Astrocyte (in vitro differentiated cells and primary cell): ENCODE results near the gene LRCH1. TPM values are rescaled to one million over a fixed set of nuclear protein-coding genes. Genes with fewer than 3 reads are reported as not detected.

Experiments used
- DNase-seq: peaks from one replicate; pipeline ENCODE4 v3.0.0-alpha.2; 2010; ENCODE audit warnings: low read depth
- FAIRE-seq: peaks from 2 replicates; lab custom pipeline; 2011; peaks lifted over from hg19 to GRCh38; lab: Jason Lieb, UNC
- H2AFZ ChIP-seq: 2 replicates; pipeline ENCODE4 v1.6.0; 2012; ENCODE audit warnings: low read depth, low read length, inconsistent platforms
- H3K27ac ChIP-seq: 2 replicates; pipeline ENCODE4 v1.5.1; 2011; ENCODE audit warnings: low read depth, low read length, inconsistent platforms
- H3K27me3 ChIP-seq: 2 replicates; pipeline ENCODE4 v1.6.0; 2011; ENCODE audit warnings: low read length, inconsistent platforms; ENCODE audit not compliant: insufficient read depth
- H3K36me3 ChIP-seq: 2 replicates; pipeline ENCODE4 v1.5.1; 2011; ENCODE audit warnings: low read length, inconsistent platforms; ENCODE audit not compliant: insufficient read depth
- H3K4me1 ChIP-seq: 2 replicates; pipeline ENCODE4 v1.5.1; 2011; ENCODE audit warnings: low read length, inconsistent platforms; ENCODE audit not compliant: insufficient read depth
- H3K4me2 ChIP-seq: 2 replicates; pipeline ENCODE4 v1.6.0; 2012; ENCODE audit warnings: low read length, inconsistent platforms
- H3K4me3 ChIP-seq: 2 replicates; pipeline ENCODE4 v1.5.1; 2011; ENCODE audit warnings: low read depth, mild to moderate bottlenecking, low read length, inconsistent platforms; ENCODE audit not compliant: insufficient read depth
- H3K79me2 ChIP-seq: 2 replicates; pipeline ENCODE4 v1.6.0; 2012; ENCODE audit warnings: mild to moderate bottlenecking, low read length, inconsistent platforms; ENCODE audit not compliant: insufficient read depth
- H3K9ac ChIP-seq: 2 replicates; pipeline ENCODE4 v1.6.0; 2012; ENCODE audit warnings: mild to moderate bottlenecking, low read length, inconsistent platforms
- H3K9me3 ChIP-seq: 2 replicates; pipeline ENCODE4 v1.5.1; 2012; ENCODE audit warnings: low read depth, mild to moderate bottlenecking, low read length, inconsistent platforms; ENCODE audit not compliant: insufficient read depth
- H4K20me1 ChIP-seq: 2 replicates; pipeline ENCODE4 v1.6.0; 2012; ENCODE audit warnings: low read length, inconsistent platforms; ENCODE audit not compliant: insufficient read depth
- H3K27ac Mint-ChIP-seq: one replicate; pipeline ENCODE4 v1.8.0; 2021; ENCODE audit warnings: mild to moderate bottlenecking, mixed read lengths; ENCODE audit not compliant: unreplicated experiment
- H3K27me3 Mint-ChIP-seq: one replicate; pipeline ENCODE4 v1.8.0; 2021; ENCODE audit warnings: low read depth, mixed read lengths; ENCODE audit not compliant: unreplicated experiment
- H3K36me3 Mint-ChIP-seq: one replicate; pipeline ENCODE4 v1.8.0; 2021; ENCODE audit warnings: low read depth, mixed read lengths; ENCODE audit not compliant: unreplicated experiment
- H3K4me1 Mint-ChIP-seq: one replicate; pipeline ENCODE4 v1.8.0; 2021; ENCODE audit warnings: low read depth, mixed read lengths; ENCODE audit not compliant: unreplicated experiment
- H3K4me3 Mint-ChIP-seq: one replicate; pipeline ENCODE4 v1.8.0; 2021; ENCODE audit warnings: mild to moderate bottlenecking, moderate library complexity, mixed read lengths; ENCODE audit not compliant: unreplicated experiment
- H3K9me3 Mint-ChIP-seq: one replicate; pipeline ENCODE4 v1.8.0; 2021; ENCODE audit warnings: mild to moderate bottlenecking, mixed read lengths; ENCODE audit not compliant: unreplicated experiment
- EZH2 ChIP-seq: IDR thresholded peaks from 2 replicates; pipeline ENCODE4 v1.6.1; 2012; ENCODE audit warnings: mild to moderate bottlenecking, low read length, inconsistent platforms; ENCODE audit not compliant: insufficient read depth
- total RNA-seq: library from RNA; stranded (reverse); gene quantifications from 2 replicates; pipeline ENCODE4 v1.2.1, GENCODE V29; 2021
- TF ChIP-seq, protein P1 (sequence below): IDR thresholded peaks from 2 replicates; pipeline ENCODE4 v1.5.1; 2011; ENCODE audit warnings: low read depth, mild to moderate bottlenecking, inconsistent platforms, low read length, moderate library complexity; ENCODE audit not compliant: insufficient read depth

LRCH1 gene
- total RNA-seq, 1 donor from 2014 or later: 17.7 TPM

DNA sequence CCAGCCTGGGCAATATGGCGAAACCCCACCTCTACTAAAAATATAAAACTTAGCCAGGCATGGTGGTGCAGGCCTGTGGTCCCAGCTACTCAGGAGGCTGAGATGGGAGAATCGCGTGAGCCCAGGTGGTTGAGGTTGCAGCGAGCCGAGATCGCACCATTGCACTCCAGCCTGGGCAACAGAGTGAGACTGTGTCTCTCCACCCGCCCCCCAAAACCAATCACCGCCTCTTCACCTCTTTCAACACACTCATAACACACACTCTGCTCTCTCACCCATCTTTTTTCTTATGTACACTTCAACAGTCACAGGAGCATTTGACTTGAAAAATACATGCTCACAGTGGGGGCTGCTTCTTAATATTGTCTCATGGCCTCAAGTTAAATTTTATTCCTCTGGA is 167.2 kb downstream of the LRCH1 start:
- H3K36me3 ChIP-seq: peaks cover 10% of the 10 kb centered on the region
- no peaks in the 10 kb centered on the region for H3K27me3 ChIP-seq
- H3K4me3 ChIP-seq: no peak overlapping the region
- no peaks in the 10 kb centered on the region for H3K27me3 Mint-ChIP-seq
- H3K27ac ChIP-seq: no peak overlapping the region
- H3K4me1 Mint-ChIP-seq: no peaks in the 10 kb centered on the region
- no peak overlapping the region for H3K9ac ChIP-seq
- H3K27ac Mint-ChIP-seq: no peak overlapping the region
- no peak for FAIRE-seq
- no peaks in the 10 kb centered on the region for H3K9me3 ChIP-seq
- H3K4me2 ChIP-seq: no peak overlapping the region
- no peak for TF ChIP-seq EZH2
- TF ChIP-seq, protein P1, sequence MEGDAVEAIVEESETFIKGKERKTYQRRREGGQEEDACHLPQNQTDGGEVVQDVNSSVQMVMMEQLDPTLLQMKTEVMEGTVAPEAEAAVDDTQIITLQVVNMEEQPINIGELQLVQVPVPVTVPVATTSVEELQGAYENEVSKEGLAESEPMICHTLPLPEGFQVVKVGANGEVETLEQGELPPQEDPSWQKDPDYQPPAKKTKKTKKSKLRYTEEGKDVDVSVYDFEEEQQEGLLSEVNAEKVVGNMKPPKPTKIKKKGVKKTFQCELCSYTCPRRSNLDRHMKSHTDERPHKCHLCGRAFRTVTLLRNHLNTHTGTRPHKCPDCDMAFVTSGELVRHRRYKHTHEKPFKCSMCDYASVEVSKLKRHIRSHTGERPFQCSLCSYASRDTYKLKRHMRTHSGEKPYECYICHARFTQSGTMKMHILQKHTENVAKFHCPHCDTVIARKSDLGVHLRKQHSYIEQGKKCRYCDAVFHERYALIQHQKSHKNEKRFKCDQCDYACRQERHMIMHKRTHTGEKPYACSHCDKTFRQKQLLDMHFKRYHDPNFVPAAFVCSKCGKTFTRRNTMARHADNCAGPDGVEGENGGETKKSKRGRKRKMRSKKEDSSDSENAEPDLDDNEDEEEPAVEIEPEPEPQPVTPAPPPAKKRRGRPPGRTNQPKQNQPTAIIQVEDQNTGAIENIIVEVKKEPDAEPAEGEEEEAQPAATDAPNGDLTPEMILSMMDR: no peak
- H3K9me3 Mint-ChIP-seq: peaks cover 6% of the 10 kb centered on the region
- no peaks in the 10 kb centered on the region for H3K79me2 ChIP-seq
- H3K4me3 Mint-ChIP-seq: no peak overlapping the region
- H3K36me3 Mint-ChIP-seq: peaks cover 8% of the 10 kb centered on the region
- DNase-seq: no peak
- peaks cover 2% of the 10 kb centered on the region for H4K20me1 ChIP-seq
- no peaks in the 10 kb centered on the region for H3K4me1 ChIP-seq
- H2AFZ ChIP-seq: no peak overlapping the region

DNA sequence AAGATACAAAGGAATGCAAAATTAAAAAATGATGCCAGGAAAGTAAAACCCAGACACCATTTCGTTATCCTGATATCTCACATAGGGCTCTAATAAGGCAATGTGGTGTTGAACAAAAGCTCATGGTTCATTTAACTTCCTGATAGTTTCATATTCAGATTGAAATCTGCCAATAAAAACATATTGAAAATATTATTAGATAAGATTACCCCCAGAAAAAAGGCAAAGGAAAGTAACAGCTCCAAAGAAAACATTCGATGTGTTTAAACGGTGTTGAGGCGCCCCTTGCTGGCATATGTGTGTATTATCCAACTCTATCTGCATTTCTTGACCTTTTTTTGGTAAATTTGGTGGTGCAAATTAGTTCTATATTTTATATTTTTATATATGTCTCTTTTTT is 168.1 kb downstream of the LRCH1 start:
- H4K20me1 ChIP-seq: peaks cover 2% of the 10 kb centered on the region
- no peaks in the 10 kb centered on the region for H3K4me1 ChIP-seq
- H3K27ac ChIP-seq: no peak overlapping the region
- no peak overlapping the region for H2AFZ ChIP-seq
- DNase-seq (no peak), FAIRE-seq (no peak)
- Mint-ChIP-seq H3K4me1 (no peaks in the 10 kb centered on the region), H3K27ac (no peak overlapping the region), H3K9me3 (peaks cover 6% of the 10 kb centered on the region), H3K36me3 (peaks cover 8% of the 10 kb centered on the region), H3K4me3 (no peak overlapping the region), H3K27me3 (no peaks in the 10 kb centered on the region)
- H3K9me3 ChIP-seq: no peaks in the 10 kb centered on the region
- no peak overlapping the region for H3K4me2 ChIP-seq
- TF ChIP-seq, protein P1: peak; percentile 66
- no peak for TF ChIP-seq EZH2
- no peak overlapping the region for H3K4me3 ChIP-seq
- no peak overlapping the region for H3K9ac ChIP-seq
- peaks cover 15% of the 10 kb centered on the region for H3K36me3 ChIP-seq
- no peaks in the 10 kb centered on the region for H3K27me3 ChIP-seq
- no peaks in the 10 kb centered on the region for H3K79me2 ChIP-seq

DNA sequence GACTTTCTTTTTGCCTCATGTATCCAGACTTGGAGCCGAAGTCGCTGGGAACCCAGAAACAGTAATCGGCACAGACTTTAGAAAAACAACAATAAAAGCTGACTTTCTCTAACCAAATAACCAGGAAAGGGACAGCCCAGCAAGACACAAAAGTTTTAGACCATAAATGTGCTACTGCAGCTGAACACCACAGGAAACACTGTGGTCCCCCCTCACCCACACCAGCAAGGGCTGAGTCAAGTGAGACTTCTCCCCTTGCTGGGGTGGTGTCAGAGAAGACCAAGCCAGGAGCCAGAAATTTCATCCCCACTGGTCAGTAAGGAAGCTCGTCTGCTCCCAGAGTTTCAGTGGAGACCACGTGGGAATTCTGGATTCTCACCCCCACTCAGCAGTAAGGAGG is 173.4 kb downstream of the LRCH1 start:
- H3K9me3 Mint-ChIP-seq: peaks cover 6% of the 10 kb centered on the region

More for the DNA sequence above, 173.4 kb downstream of the LRCH1 start:
- Histone ChIP-seq H2AFZ (no peak overlapping the region), H3K36me3 (peaks cover 22% of the 10 kb centered on the region), H4K20me1 (peaks cover 2% of the 10 kb centered on the region), H3K27me3 (no peaks in the 10 kb centered on the region), H3K4me2 (no peak overlapping the region), H3K79me2 (no peaks in the 10 kb centered on the region), H3K4me3 (no peak overlapping the region), H3K9ac (no peak overlapping the region), H3K4me1 (no peaks in the 10 kb centered on the region), H3K27ac (no peak overlapping the region), H3K9me3 (no peaks in the 10 kb centered on the region)
- no peak for TF ChIP-seq EZH2
- TF ChIP-seq, protein P1: no peak
- DNase-seq: no peak
- Mint-ChIP-seq H3K36me3 (peaks cover 25% of the 10 kb centered on the region), H3K27me3 (no peaks in the 10 kb centered on the region), H3K27ac (peak overlapping the region; percentile 66), H3K4me1 (no peaks in the 10 kb centered on the region), H3K4me3 (no peak overlapping the region)
- FAIRE-seq: no peak
